ENCODE results near the gene RABGAP1. TPM values are rescaled to one million over a fixed set of nuclear protein-coding genes. Genes with fewer than 3 reads are reported as not detected.

The RABGAP1 gene
- total RNA-seq, 2 donors from 2014 or later, result 35.6 to 44.2 TPM

DNA sequence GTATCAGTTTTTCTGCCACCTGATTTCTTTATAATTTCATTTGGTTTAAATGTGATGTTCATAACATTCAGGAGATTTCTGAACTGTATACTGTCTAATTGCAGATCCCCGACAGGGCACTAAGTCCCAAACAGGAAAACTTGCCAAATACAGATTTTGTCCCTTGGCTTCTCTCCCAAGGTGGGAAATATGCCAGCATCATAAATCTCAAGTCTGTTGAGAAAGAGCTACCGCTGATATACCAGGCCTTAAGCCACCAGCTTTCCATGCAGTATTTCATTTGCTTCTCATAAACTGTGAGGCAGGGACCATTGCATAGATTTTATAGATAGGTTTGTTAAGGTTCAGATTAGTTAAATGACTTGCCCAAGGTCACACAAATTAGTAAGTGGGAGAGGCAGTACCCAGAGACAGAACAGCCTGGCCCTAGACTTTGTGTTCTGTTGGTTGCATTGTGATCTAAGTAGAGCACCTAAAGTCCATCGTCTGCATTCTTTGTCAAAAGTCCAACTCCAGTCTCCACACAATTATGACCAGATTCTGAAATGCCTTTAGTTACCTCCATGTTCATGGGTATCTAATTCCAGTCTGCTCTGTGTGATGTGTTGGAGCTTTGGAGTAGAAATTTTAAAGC is 108.9 kb downstream of the RABGAP1 start:
- Mint-ChIP-seq H3K27ac (no peak overlapping the region), H3K36me3 (no peaks in the 10 kb centered on the region), H3K9me3 (no peaks in the 10 kb centered on the region)
- DNase-seq (ENCODE audit: low spot score in 2 of 2) (no peak), ATAC-seq (no peak)

DNA sequence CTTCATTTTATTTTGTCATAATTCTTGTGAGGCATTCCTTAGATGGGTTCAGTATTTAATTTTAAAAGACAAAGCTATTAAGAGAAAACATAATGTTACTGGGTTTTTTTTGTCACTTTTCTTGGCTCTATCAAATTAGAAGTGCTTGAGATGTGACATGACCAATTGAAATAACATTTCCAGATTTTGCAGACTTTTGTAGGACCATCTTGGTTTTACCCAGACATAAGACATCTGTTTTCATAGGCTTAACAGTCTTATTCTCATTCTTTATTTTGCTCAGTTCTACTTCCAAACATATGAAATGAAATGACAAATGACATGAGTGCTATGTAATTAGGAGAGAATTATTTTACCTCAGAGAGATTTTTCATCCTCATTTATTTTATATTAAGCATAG is 112.2 kb downstream of the RABGAP1 start:
- H3K9me3 Mint-ChIP-seq, result no peaks in the 10 kb centered on the region
- no peak for ATAC-seq

DNA sequence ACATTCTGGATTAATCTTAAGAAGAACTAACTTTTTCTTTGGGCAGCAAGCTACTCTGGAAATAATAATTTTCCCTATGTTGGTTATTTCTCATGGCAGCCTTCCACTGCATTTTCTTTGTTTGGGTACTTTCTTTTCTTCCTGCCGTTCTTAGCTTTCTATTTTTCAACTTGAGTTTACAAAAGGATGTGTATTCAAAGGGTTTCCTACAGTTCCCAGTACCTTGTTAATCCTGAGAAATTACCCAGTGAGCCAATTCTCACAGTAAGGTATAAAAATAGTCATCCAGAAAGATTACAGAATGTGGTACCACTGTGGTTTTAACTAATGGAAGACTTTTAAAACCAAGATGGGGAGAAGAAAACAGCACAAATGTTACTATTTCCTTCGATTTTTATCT is 112.9 kb downstream of the RABGAP1 start:
- H3K9me3 Mint-ChIP-seq, result no peaks in the 10 kb centered on the region

More for the DNA sequence above, 112.2 kb downstream of the RABGAP1 start:
- no peak for DNase-seq (ENCODE audit: low spot score in 2 of 2)
- Mint-ChIP-seq H3K36me3 (no peaks in the 10 kb centered on the region), H3K27ac (no peak overlapping the region)

DNA sequence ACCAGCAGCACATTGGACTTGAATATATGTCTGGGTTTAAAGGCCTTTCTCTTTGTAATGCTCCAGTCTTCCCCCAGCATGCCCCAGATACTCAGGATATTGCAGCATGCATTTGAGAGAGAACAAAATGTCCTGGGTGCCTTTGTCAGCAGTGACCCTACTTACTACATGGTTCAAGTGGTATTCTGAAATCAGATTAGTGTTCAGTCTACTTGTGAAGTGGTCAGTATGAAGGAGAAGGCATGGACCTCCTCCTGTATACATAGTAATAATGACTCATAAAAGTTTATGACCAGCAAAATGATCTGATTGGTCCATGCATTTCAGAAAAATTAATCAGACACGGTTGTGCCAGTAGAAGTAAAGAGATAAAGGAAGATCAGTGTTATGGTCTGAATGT is 118.0 kb downstream of the RABGAP1 start:
- ATAC-seq (no peak), DNase-seq (ENCODE audit: low spot score in 2 of 2) (no peak)
- Mint-ChIP-seq H3K27ac (no peak overlapping the region), H3K36me3 (no peaks in the 10 kb centered on the region), H3K9me3 (no peaks in the 10 kb centered on the region)

More for the DNA sequence above, 112.9 kb downstream of the RABGAP1 start:
- Mint-ChIP-seq H3K27ac (peak overlapping the region in 1 of 2 donors; percentile 33), H3K36me3 (no peaks in the 10 kb centered on the region)
- DNase-seq (ENCODE audit: low spot score in 2 of 2) (no peak), ATAC-seq (no peak)

DNA sequence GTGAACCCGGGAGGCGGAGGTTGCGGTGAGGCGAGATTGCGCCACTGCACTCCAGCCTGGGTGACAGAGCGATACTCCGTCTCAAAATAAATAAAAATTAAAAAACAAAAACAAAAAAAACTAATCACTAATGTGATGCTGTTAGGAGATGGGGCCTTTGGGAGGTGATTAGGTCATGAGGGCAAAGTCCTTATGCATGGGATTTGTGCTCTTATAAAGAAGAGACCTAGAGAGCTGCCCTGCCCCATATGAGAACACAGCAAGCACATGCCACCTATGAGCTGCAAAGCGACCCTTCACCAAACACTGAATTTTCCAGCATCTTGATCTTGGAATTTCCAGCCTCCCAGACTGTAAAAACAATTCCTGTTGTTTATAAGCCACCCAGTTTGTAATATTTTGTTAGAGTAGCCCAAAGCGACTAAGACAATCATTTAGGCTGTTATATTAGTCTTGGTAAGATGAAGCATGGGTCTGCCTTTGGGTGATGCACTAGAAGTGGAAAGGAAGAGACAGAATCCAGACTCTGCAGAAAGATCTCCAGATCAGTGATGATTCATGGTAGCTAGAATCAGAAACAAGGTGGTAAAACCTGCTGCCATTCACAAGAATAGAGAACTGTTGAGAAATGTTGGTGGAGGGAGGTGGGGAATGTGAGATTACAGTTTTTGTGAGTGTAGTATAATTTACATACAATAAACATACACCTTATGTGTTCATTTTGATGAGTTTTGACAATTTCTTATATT is 118.8 kb downstream of the RABGAP1 start:
- ATAC-seq, result no peak
- no peaks in the 10 kb centered on the region for H3K9me3 Mint-ChIP-seq
- no peaks in the 10 kb centered on the region for H3K36me3 Mint-ChIP-seq
- no peak overlapping the region for H3K27ac Mint-ChIP-seq
- DNase-seq (ENCODE audit: low spot score in 2 of 2), result no peak

DNA sequence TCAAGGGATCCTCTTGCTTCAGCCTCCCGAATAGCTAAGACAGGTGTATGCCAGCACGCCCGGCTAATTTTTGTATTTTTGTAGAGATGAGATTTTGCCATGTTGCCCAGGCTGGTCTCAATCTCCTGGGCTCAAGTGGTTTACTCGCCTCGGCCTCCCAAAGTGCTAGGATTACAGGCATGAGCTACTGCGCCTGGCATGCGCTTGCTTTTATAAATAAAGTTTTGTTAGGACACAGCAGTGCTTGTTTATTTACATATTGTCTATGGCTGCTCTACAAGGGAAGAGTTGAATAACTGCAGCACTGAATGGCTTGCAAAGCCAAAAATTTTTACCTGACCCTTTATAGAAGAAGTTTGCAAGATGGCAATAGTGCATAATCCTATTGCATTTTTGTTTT is 120.4 kb downstream of the RABGAP1 start:
- DNase-seq (ENCODE audit: low spot score in 2 of 2) (no peak), ATAC-seq (no peak)
- no peaks in the 10 kb centered on the region for H3K36me3 Mint-ChIP-seq
- H3K27ac Mint-ChIP-seq, result no peak overlapping the region
- no peaks in the 10 kb centered on the region for H3K9me3 Mint-ChIP-seq

DNA sequence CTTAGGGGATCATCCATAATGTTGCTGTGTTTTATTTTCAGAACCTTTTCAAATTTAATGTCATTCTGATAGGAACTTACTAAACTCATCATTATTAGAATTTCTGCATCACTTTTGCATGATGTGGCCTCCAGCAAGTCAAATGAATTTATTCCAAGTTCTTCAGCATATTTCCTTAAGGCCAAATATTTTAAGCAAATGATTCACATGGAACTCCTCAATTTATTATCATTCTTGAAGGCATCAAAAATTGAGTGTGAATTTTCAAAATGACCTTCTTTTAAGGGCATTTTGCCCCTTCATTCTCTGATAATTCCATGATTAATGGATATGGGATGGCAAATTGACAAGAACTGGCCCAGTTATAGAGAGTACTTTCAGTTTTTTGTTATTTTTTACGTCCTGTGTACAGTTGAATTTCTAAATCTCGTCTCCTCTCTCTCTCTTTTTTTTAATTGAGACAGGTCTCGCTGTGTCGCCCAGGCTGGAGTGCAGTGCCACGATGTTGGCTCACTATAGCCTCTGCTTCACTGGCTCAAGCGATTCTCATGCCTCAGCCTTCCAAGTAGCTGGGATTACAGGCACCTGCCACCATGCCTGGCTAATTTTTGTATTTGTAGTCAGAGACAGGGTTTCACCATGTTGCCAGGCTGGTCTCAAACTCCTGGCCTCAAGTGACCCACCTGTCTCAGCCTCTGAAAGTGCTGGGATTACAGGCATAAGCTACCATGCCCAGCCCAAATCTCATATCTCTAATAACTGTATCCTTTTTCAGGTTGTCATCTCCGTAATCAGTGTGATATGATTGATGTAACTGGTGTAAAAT is 121.7 kb downstream of the RABGAP1 start:
- no peak overlapping the region for H3K27ac Mint-ChIP-seq
- ATAC-seq (no peak), DNase-seq (ENCODE audit: low spot score in 2 of 2) (no peak)
- peaks cover 0 to 5% of the 10 kb centered on the region in 2 donors for H3K36me3 Mint-ChIP-seq
- H3K9me3 Mint-ChIP-seq, result no peaks in the 10 kb centered on the region

DNA sequence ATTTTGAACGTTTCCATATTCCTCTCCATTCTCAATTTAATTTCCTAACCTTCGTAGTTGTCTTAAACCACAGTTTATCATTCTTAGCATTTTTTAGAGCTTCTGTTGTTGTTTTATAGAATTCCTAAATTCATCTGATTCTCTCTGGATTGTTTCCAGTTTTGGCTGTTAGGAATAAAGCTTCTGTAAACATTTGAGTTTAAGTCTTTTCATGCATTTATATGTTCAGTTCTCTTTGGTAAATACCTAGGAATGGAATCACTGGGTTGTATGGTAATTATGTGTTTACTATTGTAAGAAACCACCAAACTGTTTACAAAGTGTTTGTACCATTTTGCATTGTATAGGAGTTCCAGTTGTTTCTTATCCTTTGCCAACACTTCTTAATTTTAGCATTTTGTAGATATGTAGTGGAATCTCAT is 122.4 kb downstream of the RABGAP1 start:
- Mint-ChIP-seq H3K27ac (no peak overlapping the region), H3K9me3 (no peaks in the 10 kb centered on the region), H3K36me3 (peaks cover 0 to 5% of the 10 kb centered on the region in 2 donors)
- DNase-seq (ENCODE audit: low spot score in 2 of 2), result no peak
- no peak for ATAC-seq

DNA sequence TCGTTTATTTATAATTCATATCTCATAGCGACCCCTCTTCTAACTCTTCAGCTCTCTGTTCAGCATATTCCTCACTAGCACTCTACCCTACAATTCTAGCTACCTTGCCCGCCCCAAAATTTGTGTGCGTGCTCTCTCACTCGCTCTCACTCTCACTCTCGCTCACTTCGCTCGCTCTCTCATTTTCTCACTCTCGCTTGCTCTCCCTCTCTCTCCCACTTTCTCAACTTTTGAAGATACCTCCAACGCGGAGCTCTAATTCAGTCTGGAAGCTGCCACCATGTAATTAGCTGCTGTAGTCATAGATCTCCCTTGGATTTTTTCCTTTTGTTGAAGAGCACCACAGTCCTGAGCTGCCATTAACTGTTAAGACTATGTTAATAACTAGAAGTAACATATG is 123.1 kb downstream of the RABGAP1 start:
- DNase-seq (ENCODE audit: low spot score in 2 of 2) (no peak), ATAC-seq (no peak)
- H3K9me3 Mint-ChIP-seq, result no peaks in the 10 kb centered on the region
- no peak overlapping the region for H3K27ac Mint-ChIP-seq
- peaks cover 0 to 5% of the 10 kb centered on the region in 2 donors for H3K36me3 Mint-ChIP-seq

DNA sequence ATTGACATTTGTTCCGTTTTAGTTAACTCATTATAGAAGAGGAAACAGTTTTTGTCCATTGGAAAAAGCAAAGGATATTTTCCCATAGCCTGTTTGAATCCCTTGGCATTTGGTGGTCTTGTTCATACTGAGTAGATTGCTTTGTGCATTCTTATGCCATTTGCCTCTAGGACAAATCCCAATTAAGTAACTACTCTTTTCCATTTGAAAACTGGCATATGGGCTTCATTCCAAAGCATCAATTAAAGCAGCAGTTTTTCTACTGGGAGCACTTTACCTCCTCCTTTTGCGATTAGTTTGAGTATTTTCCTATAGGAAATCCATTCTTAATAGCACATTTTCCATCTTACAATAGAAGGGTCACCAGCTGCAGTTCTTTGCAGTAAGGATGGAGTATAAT is 123.9 kb downstream of the RABGAP1 start:
- no peak for ATAC-seq
- no peak for DNase-seq (ENCODE audit: low spot score in 2 of 2)
- Mint-ChIP-seq H3K9me3 (no peaks in the 10 kb centered on the region), H3K27ac (no peak overlapping the region), H3K36me3 (peaks cover 0 to 5% of the 10 kb centered on the region in 2 donors)

DNA sequence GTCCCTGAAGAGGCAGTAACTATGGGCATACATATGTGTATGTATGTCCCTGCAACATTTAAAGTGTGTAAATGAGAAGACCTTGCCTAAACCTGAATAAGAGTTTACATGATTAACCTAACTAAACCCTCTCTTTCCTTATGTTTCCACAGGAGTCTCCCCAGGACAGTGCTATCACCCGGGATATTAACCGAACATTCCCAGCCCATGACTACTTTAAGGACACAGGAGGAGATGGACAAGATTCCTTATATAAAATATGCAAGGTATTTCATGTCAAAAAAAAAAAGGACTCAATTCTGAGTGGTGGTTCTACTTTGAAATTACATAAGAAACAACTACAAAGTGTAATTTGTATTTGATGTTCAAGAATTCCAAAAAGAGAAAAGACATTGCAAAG is 124.4 kb downstream of the RABGAP1 start:
- ATAC-seq, result no peak
- Mint-ChIP-seq H3K27ac (no peak overlapping the region), H3K9me3 (no peaks in the 10 kb centered on the region), H3K36me3 (peaks cover 0 to 5% of the 10 kb centered on the region in 2 donors)
- DNase-seq (ENCODE audit: low spot score in 2 of 2), result no peak

DNA sequence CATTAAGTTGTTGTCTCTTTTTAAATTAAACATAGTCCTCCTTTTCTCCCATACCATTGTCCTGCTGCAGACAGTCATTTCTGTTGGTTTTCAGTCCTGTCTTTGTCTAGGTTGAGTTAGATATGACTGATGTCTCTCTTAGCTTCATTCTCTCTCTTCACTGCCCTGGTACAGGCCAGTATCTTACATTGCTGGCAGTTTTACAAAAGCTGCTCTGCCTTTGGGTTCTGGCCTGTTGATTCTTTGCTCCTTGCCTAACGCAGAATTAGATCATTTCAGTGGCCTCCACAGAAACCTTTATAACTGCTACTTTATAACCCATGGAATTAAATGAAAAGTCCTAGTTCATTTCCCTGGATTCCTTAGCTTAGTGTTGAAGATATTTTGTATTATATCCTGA is 126.3 kb downstream of the RABGAP1 start:
- H3K36me3 Mint-ChIP-seq, result peaks cover 5 to 13% of the 10 kb centered on the region in 2 donors
- DNase-seq (ENCODE audit: low spot score in 2 of 2), result no peak
- H3K27ac Mint-ChIP-seq, result no peak overlapping the region
- H3K9me3 Mint-ChIP-seq, result no peaks in the 10 kb centered on the region
- no peak for ATAC-seq

DNA sequence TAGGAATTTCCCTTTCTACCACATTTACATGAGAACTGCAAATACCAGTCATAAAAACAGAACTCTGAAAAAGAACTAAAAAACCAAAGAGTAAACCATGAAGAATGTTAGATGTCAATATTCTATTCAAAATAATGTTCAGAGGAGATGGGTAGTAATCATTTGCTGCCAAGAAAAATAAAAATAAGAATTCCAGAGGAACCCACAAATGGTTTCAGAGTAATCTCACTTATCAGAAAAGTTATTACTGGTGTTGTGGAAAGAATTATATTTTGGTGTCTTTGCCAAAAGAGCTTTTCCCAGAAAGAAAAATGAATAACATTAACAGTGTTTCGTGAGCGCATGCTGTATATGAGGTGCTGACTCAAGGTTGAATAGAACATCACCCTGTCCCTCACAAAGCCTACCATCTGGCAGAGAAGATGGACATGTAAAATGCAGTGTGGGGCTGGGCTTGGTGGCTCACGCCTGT is 128.2 kb downstream of the RABGAP1 start:
- no peaks in the 10 kb centered on the region for H3K9me3 Mint-ChIP-seq
- no peak overlapping the region for H3K27ac Mint-ChIP-seq
- DNase-seq (ENCODE audit: low spot score in 2 of 2) (no peak), ATAC-seq (no peak)
- peaks cover 5 to 13% of the 10 kb centered on the region in 2 donors for H3K36me3 Mint-ChIP-seq

DNA sequence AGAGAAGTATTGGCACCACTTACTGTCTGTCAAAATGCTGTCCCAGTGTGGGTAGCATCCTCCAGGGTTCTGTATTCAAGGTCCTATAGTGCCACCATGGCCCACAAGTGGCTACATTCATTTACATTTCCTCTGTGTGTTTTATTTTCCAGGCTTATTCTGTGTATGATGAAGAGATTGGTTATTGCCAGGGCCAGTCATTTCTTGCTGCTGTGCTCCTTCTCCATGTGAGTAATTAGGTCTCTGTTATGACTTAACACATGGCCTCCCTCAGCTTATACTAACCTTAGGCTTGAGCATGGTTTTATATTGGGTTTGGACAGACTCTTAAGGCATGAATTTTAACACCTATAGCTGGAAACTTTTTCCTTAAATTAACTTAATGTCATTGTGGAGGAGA is 129.4 kb downstream of the RABGAP1 start:
- peaks cover 5 to 13% of the 10 kb centered on the region in 2 donors for H3K36me3 Mint-ChIP-seq
- ATAC-seq, result peak; percentile 66 to 98
- H3K27ac Mint-ChIP-seq, result no peak overlapping the region
- H3K9me3 Mint-ChIP-seq, result no peaks in the 10 kb centered on the region
- peak in 1 of 2 donors; percentile 7 for DNase-seq (ENCODE audit: low spot score in 2 of 2)

DNA sequence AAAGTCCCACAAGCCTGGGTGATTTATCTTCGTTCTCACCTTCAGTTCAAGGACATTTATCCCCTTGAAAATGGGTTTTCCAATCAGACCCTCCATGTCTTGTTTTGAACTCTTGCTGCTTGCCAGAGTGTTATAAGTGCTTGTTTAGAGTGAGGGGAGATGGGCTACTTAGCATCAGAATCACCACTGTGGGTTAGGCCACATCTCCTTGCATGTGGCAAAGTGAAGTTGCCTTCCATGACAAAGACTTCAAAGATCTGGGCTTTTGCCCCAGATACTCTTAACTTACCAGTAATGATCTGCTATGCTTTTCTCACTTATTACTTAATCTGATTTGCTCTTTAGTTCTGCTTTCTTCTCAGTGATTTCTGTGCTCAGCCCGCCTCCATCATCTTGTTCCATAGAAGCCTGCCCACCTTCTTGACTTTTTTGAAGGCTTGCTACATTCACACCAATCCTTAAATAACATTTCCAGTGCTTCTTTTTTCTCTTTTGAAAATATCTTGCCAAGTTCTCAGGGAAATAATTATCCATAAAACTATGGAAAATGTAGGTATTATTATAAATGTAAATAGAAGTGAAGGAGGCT is 131.7 kb downstream of the RABGAP1 start:
- H3K36me3 Mint-ChIP-seq, result peaks cover 0 to 13% of the 10 kb centered on the region in 2 donors
- ATAC-seq, result no peak
- H3K27ac Mint-ChIP-seq, result no peak overlapping the region

DNA sequence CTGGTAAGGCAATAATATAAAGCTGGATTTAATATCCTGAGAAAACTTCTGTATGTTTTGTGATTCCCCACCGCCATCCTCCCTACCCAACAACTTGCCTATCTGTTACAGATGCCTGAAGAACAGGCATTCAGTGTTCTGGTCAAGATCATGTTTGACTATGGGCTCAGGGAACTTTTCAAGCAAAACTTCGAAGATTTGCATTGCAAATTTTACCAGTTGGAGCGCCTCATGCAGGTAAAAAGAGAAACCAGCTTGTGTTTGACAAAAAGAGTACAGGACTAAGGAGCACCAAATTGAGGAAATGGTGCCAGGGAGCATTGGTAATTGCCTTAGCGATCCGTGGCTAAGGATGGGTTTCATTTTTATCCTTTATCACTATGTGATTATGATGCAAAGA is 132.6 kb downstream of the RABGAP1 start:
- no peak overlapping the region for H3K27ac Mint-ChIP-seq

More for the DNA sequence above, 131.7 kb downstream of the RABGAP1 start:
- no peaks in the 10 kb centered on the region for H3K9me3 Mint-ChIP-seq
- DNase-seq (ENCODE audit: low spot score in 2 of 2), result no peak

DNA sequence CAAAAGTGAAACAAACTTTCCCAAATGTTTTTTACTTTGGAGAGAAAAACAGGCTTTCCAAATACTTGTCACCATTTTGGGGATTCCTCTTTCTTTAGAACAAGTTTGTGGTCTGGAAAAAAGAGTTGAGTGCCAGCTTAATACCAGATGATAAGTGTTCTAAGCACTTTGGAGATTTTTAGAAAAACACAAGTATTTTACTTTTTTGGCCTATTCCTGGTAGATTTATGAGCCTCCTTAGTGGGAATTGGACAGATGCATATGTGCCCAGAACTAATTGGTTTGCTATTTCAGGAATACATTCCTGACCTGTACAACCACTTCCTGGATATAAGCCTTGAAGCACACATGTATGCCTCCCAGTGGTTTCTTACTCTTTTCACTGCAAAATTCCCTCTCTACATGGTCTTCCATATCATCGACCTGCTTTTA is 133.2 kb downstream of the RABGAP1 start:
- no peak overlapping the region for H3K27ac Mint-ChIP-seq
- peaks cover 0 to 13% of the 10 kb centered on the region in 2 donors for H3K36me3 Mint-ChIP-seq
- no peak for DNase-seq (ENCODE audit: low spot score in 2 of 2)
- H3K9me3 Mint-ChIP-seq, result no peaks in the 10 kb centered on the region
- ATAC-seq, result no peak

More for the DNA sequence above, 132.6 kb downstream of the RABGAP1 start:
- no peak for DNase-seq (ENCODE audit: low spot score in 2 of 2)
- ATAC-seq, result no peak
- Mint-ChIP-seq H3K36me3 (peaks cover 0 to 13% of the 10 kb centered on the region in 2 donors), H3K9me3 (no peaks in the 10 kb centered on the region)

Data from activated naive CD4-positive, alpha-beta T cell treated with anti-CD3 and anti-CD28 coated beads, Interleukin-2, amount 50 U/mL, for 72 hours (primary cell).